Adrenal gland (tissue), 12 donors: ENCODE results near the gene C6orf47. TPM values are rescaled to one million over a fixed set of nuclear protein-coding genes. Genes with fewer than 3 reads are reported as not detected.

ENCODE experiments used
- DNase-seq, 7 donors: peaks; one replicate each; pipeline ENCODE4 v3.0.0-alpha.2; 2019 to 2020
- H3K27ac ChIP-seq, 5 donors: fragments of 200-600 bp; sonication (generic) in 4 of 5; 1 replicate in 3 of 5; 2 replicates in 2 of 5; pipeline versions ENCODE4 v1.5.1 to v1.8.0; 2016 to 2020; ENCODE audit warnings: mild to moderate bottlenecking in 1 of 5
- H3K27me3 ChIP-seq: fragments of 200-600 bp; 2 replicates; pipeline ENCODE4 v1.8.0; 2021
- H3K36me3 ChIP-seq, 2 donors: fragments of 200-600 bp; replicated peaks in 1 of 2; 1 replicate in 1 of 2; 2 replicates in 1 of 2; pipeline versions ENCODE4 v1.5.1 to v1.8.0; 2018 to 2022
- H3K4me1 ChIP-seq, 2 donors: fragments of 200-600 bp; replicated peaks in 1 of 2; 1 replicate in 1 of 2; 2 replicates in 1 of 2; pipeline versions ENCODE4 v1.5.1 to v1.8.0; 2018 to 2021
- H3K4me3 ChIP-seq, 4 donors: fragments of 200-600 bp; sonication (generic) in 3 of 4; one replicate each; pipeline ENCODE4 v1.5.1; 2016 to 2018
- H3K9me3 ChIP-seq, 3 donors: fragments of 200-600 bp; sonication (generic) in 1 of 3; replicated peaks in 1 of 3; 1 replicate in 2 of 3; 2 replicates in 1 of 3; pipeline versions ENCODE4 v1.5.1 to v1.8.0; 2016 to 2021
- CTCF ChIP-seq, 6 experiments: fragments of 450-650 bp in 4 of 6; fragments of 200-600 bp in 2 of 6; sonication (generic) in 1 of 6; IDR thresholded peaks; 1 replicate in 5 of 6; 2 replicates in 1 of 6; pipeline versions ENCODE4 v1.5.1 to v1.8.0; 2016 to 2021; ENCODE audit warnings: antibody characterized with exemption in 6 of 6, mild to moderate bottlenecking in 2 of 6, moderate library complexity in 1 of 6
- POLR2A ChIP-seq, 2 donors: fragments of 450-650 bp; IDR thresholded peaks; one replicate each; pipeline ENCODE4 v1.6.1; 2017; ENCODE audit warnings: antibody characterized with exemption in 2 of 2, mild to moderate bottlenecking in 2 of 2, moderate library complexity in 1 of 2
- WGBS, 4 donors: extraction: QIAGEN DNeasy Blood & Tissue Kit in 2 of 4; methylation state at CpG; one replicate each; pipeline versions ENCODE4 v1.1.5 to v1.1.7; 2013 to 2017; 5-methylcytosine and 5-hydroxymethylcytosine counted together
- intact Hi-C, 2 donors: fragments of 100-400 bp; cut with DNase I; formaldehyde crosslinking; loops; one replicate each; pipeline versions ENCODE4 v1.14.1 to v1.15.0; 2022 to 2023
- polyA plus RNA-seq, 3 donors: library from polyadenylated mRNA; stranded (reverse); fragments of 200-250 nt in 2 of 3; fragments of 350-450 nt in 1 of 3; fragmentation: Illumina TruSeq in 1 of 3; extraction: RNeasy Lipid Tissue Mini Kit (QIAGEN cat#74804) in 1 of 3; gene quantifications; one replicate each; pipeline ENCODE4 v1.2.3, GENCODE V29; 2013 to 2014
- total RNA-seq, 9 donors: library from RNA; depleted of rRNA in 4 of 9; stranded (reverse); fragments of >200 nt in 4 of 9; fragments of 120-200 nt in 1 of 9; fragmentation: NEBNext Ultra II Directional in 1 of 9; extraction: Animal tissue kit (Norgen Biotek cat#: 25700) in 1 of 9; gene quantifications; one replicate each; pipeline versions ENCODE4 v1.1.0 to v1.2.4, GENCODE V29; 2013 to 2023
- donor health status: healthy with polysubstance abuse.
- donor health status: Bipolar disorder and iron deficiency.
- donor health status: DM: yes; HTN: yes; CAD: no.
- donor health status: DM: no; HTN: no; CAD: no.
- donor health status: DM: no; HTN: no; CAD: no.
- donor health status: DM: yes; HTN: yes; CAD: no.

C6orf47 gene
- total and polyA plus RNA-seq, 12 donors, result 17.9 to 37.0 (median 26.3) TPM

GRCh38 chr6:31641370-31641769, 19.2 kb downstream of the C6orf47 start:
- H3K27ac ChIP-seq, result no peak overlapping the region
- H3K4me3 ChIP-seq, result no peak overlapping the region
- H3K36me3 ChIP-seq, result peaks cover 0 to 98% of the 10 kb centered on the region in 2 donors
- 91 to 95% (median 92%) methylated on average over 4 of the region's 4 CpGs for WGBS, 4 donors
- intact Hi-C loops, result no loop called here
- H3K9me3 ChIP-seq, result no peaks in the 10 kb centered on the region
- TF ChIP-seq POLR2A (IDR thresholded peaks at IDR 0.05) (no peak), CTCF (IDR thresholded peaks at IDR 0.05) (no peak)
- no peaks in the 10 kb centered on the region for H3K27me3 ChIP-seq
- H3K4me1 ChIP-seq, result peaks cover 0 to 5% of the 10 kb centered on the region in 2 donors
- no peak for DNase-seq

- Histone ChIP-seq H3K9me3 (no peaks in the 10 kb centered on the region), H3K27ac (no peak overlapping the region), H3K4me3 (no peak overlapping the region), H3K27me3 (no peaks in the 10 kb centered on the region), H3K4me1 (peaks cover 0 to 5% of the 10 kb centered on the region in 2 donors), H3K36me3 (peaks cover 0 to 98% of the 10 kb centered on the region in 2 donors)
- 95 to 96% (median 95%) methylated on average over 6 of the region's 6 CpGs for WGBS, 4 donors
- intact Hi-C loops, result no loop called here
- no peak for DNase-seq
- TF ChIP-seq POLR2A (IDR thresholded peaks at IDR 0.05), result no peak
- TF ChIP-seq CTCF (IDR thresholded peaks at IDR 0.05), result no peak
Observed at GRCh38 chr6:31640612-31641011, 20.0 kb downstream of the C6orf47 start.

- Histone ChIP-seq H3K27me3 (no peaks in the 10 kb centered on the region), H3K27ac (no peak overlapping the region), H3K4me1 (peaks cover 0 to 5% of the 10 kb centered on the region in 2 donors), H3K36me3 (peaks cover 0 to 98% of the 10 kb centered on the region in 2 donors), H3K9me3 (no peaks in the 10 kb centered on the region), H3K4me3 (no peak overlapping the region)
- TF ChIP-seq CTCF (IDR thresholded peaks at IDR 0.05) (no peak), POLR2A (IDR thresholded peaks at IDR 0.05) (no peak)
- no peak for DNase-seq
- WGBS, 4 donors, result 78 to 84% (median 81%) methylated on average over 6 to 10 of the region's 10 CpGs
- intact Hi-C loops, result no loop called here
Observed at GRCh38 chr6:31639449-31639861, 21.1 kb downstream of the C6orf47 start.

- no peaks in the 10 kb centered on the region for H3K27me3 ChIP-seq
- no peak overlapping the region for H3K4me3 ChIP-seq
- TF ChIP-seq POLR2A (IDR thresholded peaks at IDR 0.05), result no peak
- no peak for TF ChIP-seq CTCF (IDR thresholded peaks at IDR 0.05)
- H3K9me3 ChIP-seq, result no peaks in the 10 kb centered on the region
- intact Hi-C loops, result no loop called here
- H3K27ac ChIP-seq, result no peak overlapping the region
- no peak for DNase-seq
- peaks cover 0 to 98% of the 10 kb centered on the region in 2 donors for H3K36me3 ChIP-seq
- H3K4me1 ChIP-seq, result peaks cover 0 to 5% of the 10 kb centered on the region in 2 donors
- 70 to 81% (median 72%) methylated on average over 6 to 9 of the region's 9 CpGs for WGBS, 4 donors
Observed at GRCh38 chr6:31639043-31639442, 21.5 kb downstream of the C6orf47 start.
